Activated naive CD4-positive, alpha-beta T cell treated with anti-CD3 and anti-CD28 coated beads, Interleukin-2, amount 50 U/mL, for 24 hours (primary cell): ENCODE data around the gene SIGLEC5.
A peak's percentile ranks its signal among the peaks of the same experiment; 100 is the strongest.

ENCODE experiments used
- H3K27ac Mint-ChIP-seq: one replicate; pipeline ENCODE4 v1.8.0; 2021; ENCODE audit warnings: mild to moderate bottlenecking, mixed read lengths
- H3K27me3 Mint-ChIP-seq: one replicate; pipeline ENCODE4 v1.8.0; 2021; ENCODE audit warnings: mixed read lengths
- H3K36me3 Mint-ChIP-seq: one replicate; pipeline ENCODE4 v1.8.0; 2021; ENCODE audit warnings: mixed read lengths
- H3K4me1 Mint-ChIP-seq: one replicate; pipeline ENCODE4 v1.8.0; 2021; ENCODE audit warnings: mixed read lengths
- H3K4me3 Mint-ChIP-seq: one replicate; pipeline ENCODE4 v1.8.0; 2021; ENCODE audit warnings: mild to moderate bottlenecking, mixed read lengths
- H3K9me3 Mint-ChIP-seq: one replicate; pipeline ENCODE4 v1.8.0; 2021; ENCODE audit warnings: mixed read lengths

Gene SIGLEC5

GRCh38 chr19:51599084-51599483, 31.1 kb downstream of the SIGLEC5 start:
- Mint-ChIP-seq H3K9me3 (peaks cover 7% of the 10 kb centered on the region), H3K36me3 (peaks cover 2% of the 10 kb centered on the region), H3K4me1 (peaks cover 10% of the 10 kb centered on the region), H3K27me3 (peaks cover 34% of the 10 kb centered on the region), H3K4me3 (no peak overlapping the region), H3K27ac (no peak overlapping the region)

- H3K4me1 Mint-ChIP-seq = peaks cover 17% of the 10 kb centered on the region
- H3K4me3 Mint-ChIP-seq = no peak overlapping the region
- H3K27me3 Mint-ChIP-seq = peaks cover 34% of the 10 kb centered on the region
- no peak overlapping the region for H3K27ac Mint-ChIP-seq
- peaks cover 7% of the 10 kb centered on the region for H3K9me3 Mint-ChIP-seq
- peaks cover 2% of the 10 kb centered on the region for H3K36me3 Mint-ChIP-seq
These were observed 31.9 kb downstream of the SIGLEC5 start for GRCh38 chr19:51598159-51598915.

- Mint-ChIP-seq H3K4me1 (peaks cover 19% of the 10 kb centered on the region), H3K4me3 (peak overlapping the region; percentile 96), H3K9me3 (peaks cover 7% of the 10 kb centered on the region), H3K27ac (peak overlapping the region; percentile 79), H3K27me3 (peaks cover 21% of the 10 kb centered on the region), H3K36me3 (peaks cover 4% of the 10 kb centered on the region)
These were observed 34.7 kb downstream of the SIGLEC5 start for GRCh38 chr19:51595190-51596175.

- H3K4me3 Mint-ChIP-seq = peak overlapping the region; percentile 96
- H3K27me3 Mint-ChIP-seq = peaks cover 14% of the 10 kb centered on the region
- H3K27ac Mint-ChIP-seq = peak overlapping the region; percentile 60
- H3K36me3 Mint-ChIP-seq = peaks cover 4% of the 10 kb centered on the region
- H3K4me1 Mint-ChIP-seq = peaks cover 19% of the 10 kb centered on the region
- H3K9me3 Mint-ChIP-seq = peaks cover 7% of the 10 kb centered on the region
These were observed 35.5 kb downstream of the SIGLEC5 start for GRCh38 chr19:51594774-51595109.

GRCh38 chr19:51593969-51594773, 36.0 kb downstream of the SIGLEC5 start:
- peaks cover 8% of the 10 kb centered on the region for H3K36me3 Mint-ChIP-seq
- H3K27ac Mint-ChIP-seq = peak overlapping the region; percentile 93
- H3K9me3 Mint-ChIP-seq = peaks cover 11% of the 10 kb centered on the region
- H3K27me3 Mint-ChIP-seq = peaks cover 11% of the 10 kb centered on the region
- H3K4me1 Mint-ChIP-seq = peaks cover 19% of the 10 kb centered on the region
- peak overlapping the region; percentile 96 for H3K4me3 Mint-ChIP-seq

DNA sequence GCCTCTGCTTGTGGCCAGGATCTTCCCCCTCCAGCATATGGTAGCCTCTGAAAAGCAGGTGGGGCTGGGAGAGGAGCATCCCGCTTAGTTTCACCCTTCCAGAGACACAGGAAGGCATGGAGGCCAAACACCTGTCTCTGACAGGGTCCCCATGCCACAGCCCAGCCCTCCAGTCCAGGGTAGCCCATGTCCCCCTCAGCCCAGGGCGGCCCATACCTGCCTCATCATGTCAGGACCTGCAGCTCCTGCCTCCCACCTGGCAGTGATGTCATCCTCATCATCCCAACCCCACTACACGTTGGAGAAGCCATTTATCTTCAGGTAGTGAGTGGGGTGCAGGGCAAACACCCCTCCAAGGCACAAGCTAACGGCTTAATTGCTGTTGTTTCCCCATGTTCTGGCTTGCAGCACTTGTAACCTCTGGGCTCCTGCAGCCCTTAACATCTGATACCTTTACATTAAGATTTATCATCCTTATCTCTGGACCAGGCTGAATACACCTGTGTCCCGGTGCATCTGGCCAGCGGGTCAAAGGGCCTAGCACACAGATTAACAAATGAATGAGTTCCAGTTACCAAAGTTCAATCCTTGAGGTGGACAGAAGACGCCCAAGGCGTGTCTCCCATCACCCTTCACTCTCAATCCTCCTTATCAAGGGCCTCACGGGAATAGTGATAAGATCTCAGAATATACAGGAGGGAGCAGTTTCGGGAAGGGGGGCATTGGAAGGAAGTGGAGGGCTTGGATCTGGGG, 36.9 kb downstream of the SIGLEC5 start:
- H3K9me3 Mint-ChIP-seq = peaks cover 15% of the 10 kb centered on the region
- H3K27ac Mint-ChIP-seq = peak overlapping the region; percentile 62
- H3K27me3 Mint-ChIP-seq = peaks cover 10% of the 10 kb centered on the region
- H3K36me3 Mint-ChIP-seq = peaks cover 8% of the 10 kb centered on the region
- H3K4me1 Mint-ChIP-seq = peaks cover 19% of the 10 kb centered on the region
- H3K4me3 Mint-ChIP-seq = peak overlapping the region; percentile 96

GRCh38 chr19:51592521-51592920, 37.7 kb downstream of the SIGLEC5 start:
- H3K27ac Mint-ChIP-seq = no peak overlapping the region
- peaks cover 19% of the 10 kb centered on the region for H3K9me3 Mint-ChIP-seq
- H3K36me3 Mint-ChIP-seq = peaks cover 11% of the 10 kb centered on the region
- H3K4me3 Mint-ChIP-seq = peak overlapping the region; percentile 52
- H3K4me1 Mint-ChIP-seq = peaks cover 19% of the 10 kb centered on the region
- H3K27me3 Mint-ChIP-seq = peaks cover 7% of the 10 kb centered on the region

DNA sequence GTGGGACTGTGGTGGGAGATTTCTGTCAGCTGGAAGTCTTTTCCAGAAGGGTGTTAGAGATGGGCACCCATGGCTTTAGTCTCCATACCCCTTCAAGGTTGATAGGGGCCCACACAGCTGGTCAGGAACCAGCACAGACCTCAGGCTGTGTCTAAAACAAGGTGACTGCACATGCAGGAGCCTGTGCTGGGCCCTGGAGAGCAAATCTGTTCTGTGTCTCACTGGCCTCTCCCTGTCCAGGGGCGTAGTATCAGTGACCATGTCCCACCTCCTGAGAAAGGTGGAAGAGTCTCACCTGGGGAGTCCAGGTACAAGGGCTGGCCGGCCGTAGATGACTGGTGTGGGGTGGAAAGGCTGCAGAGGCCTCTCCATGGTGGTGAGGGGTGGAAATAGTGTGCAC, 39.8 kb downstream of the SIGLEC5 start:
- H3K27ac Mint-ChIP-seq = no peak overlapping the region
- H3K4me3 Mint-ChIP-seq = no peak overlapping the region
- H3K9me3 Mint-ChIP-seq = peaks cover 32% of the 10 kb centered on the region
- peaks cover 19% of the 10 kb centered on the region for H3K4me1 Mint-ChIP-seq
- H3K36me3 Mint-ChIP-seq = peaks cover 31% of the 10 kb centered on the region
- peaks cover 1% of the 10 kb centered on the region for H3K27me3 Mint-ChIP-seq

- Mint-ChIP-seq H3K36me3 (peaks cover 38% of the 10 kb centered on the region), H3K9me3 (peaks cover 34% of the 10 kb centered on the region)
These were observed 40.7 kb downstream of the SIGLEC5 start for GRCh38 chr19:51589511-51589910.

GRCh38 chr19:51587264-51588191, 42.7 kb downstream of the SIGLEC5 start:
- no peaks in the 10 kb centered on the region for H3K4me1 Mint-ChIP-seq
- H3K27ac Mint-ChIP-seq = no peak overlapping the region
- H3K4me3 Mint-ChIP-seq = no peak overlapping the region
- H3K9me3 Mint-ChIP-seq = peaks cover 44% of the 10 kb centered on the region
- no peaks in the 10 kb centered on the region for H3K27me3 Mint-ChIP-seq
- H3K36me3 Mint-ChIP-seq = peaks cover 52% of the 10 kb centered on the region

More at GRCh38 chr19:51589511-51589910, 40.7 kb downstream of the SIGLEC5 start:
- H3K27me3 Mint-ChIP-seq = no peaks in the 10 kb centered on the region
- H3K4me1 Mint-ChIP-seq = peaks cover 12% of the 10 kb centered on the region
- no peak overlapping the region for H3K27ac Mint-ChIP-seq
- no peak overlapping the region for H3K4me3 Mint-ChIP-seq

GRCh38 chr19:51586799-51587198, 43.4 kb downstream of the SIGLEC5 start:
- H3K36me3 Mint-ChIP-seq = peaks cover 57% of the 10 kb centered on the region
- no peak overlapping the region for H3K4me3 Mint-ChIP-seq
- peaks cover 44% of the 10 kb centered on the region for H3K9me3 Mint-ChIP-seq
- H3K4me1 Mint-ChIP-seq = no peaks in the 10 kb centered on the region
- H3K27ac Mint-ChIP-seq = no peak overlapping the region
- no peaks in the 10 kb centered on the region for H3K27me3 Mint-ChIP-seq

DNA sequence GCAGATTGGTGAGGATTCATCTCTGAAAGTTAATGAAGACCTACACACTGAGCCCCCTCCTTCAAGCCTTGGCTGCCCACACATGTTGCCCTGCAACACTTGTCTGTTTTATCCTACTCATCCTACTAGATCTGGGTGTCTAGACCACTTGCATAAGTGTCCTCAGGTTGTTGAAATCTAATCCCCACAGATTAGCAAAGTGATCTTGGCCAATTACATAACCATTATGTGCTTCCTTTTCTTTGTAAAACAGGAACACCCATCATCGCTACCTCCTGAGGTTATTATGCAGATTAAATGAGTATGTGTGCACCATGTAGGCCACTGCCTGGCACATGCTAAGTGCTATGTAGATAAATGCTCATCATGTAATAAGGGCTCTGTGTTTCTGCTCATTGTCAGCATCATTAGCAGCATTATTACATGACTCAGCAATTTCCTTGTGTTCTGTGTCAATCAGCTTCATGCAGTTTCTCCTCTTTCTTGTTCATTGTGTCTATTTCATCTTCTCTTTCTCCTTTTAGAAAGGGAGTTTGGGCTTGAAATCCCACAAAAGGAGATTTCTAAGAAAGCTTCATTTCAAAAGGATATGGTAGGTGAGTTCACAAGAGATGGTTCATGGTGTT, 44.0 kb downstream of the SIGLEC5 start:
- H3K9me3 Mint-ChIP-seq = peaks cover 47% of the 10 kb centered on the region
- H3K4me1 Mint-ChIP-seq = no peaks in the 10 kb centered on the region
- peaks cover 62% of the 10 kb centered on the region for H3K36me3 Mint-ChIP-seq
- H3K4me3 Mint-ChIP-seq = no peak overlapping the region
- no peak overlapping the region for H3K27ac Mint-ChIP-seq
- H3K27me3 Mint-ChIP-seq = no peaks in the 10 kb centered on the region

- H3K27ac Mint-ChIP-seq = no peak overlapping the region
These were observed 53.4 kb downstream of the SIGLEC5 start for GRCh38 chr19:51576850-51577249.

More at GRCh38 chr19:51576850-51577249, 53.4 kb downstream of the SIGLEC5 start:
- H3K4me1 Mint-ChIP-seq = peaks cover 19% of the 10 kb centered on the region
- peaks cover 15% of the 10 kb centered on the region for H3K9me3 Mint-ChIP-seq
- no peaks in the 10 kb centered on the region for H3K27me3 Mint-ChIP-seq
- no peak overlapping the region for H3K4me3 Mint-ChIP-seq
- H3K36me3 Mint-ChIP-seq = peaks cover 42% of the 10 kb centered on the region
